Lower leg skin (tissue), 3 donors: Measurements from ENCODE around the gene IL12RB2.

Experiments used
- POLR2A ChIP-seq, 2 donors: fragments of 450-650 bp; IDR thresholded peaks; one replicate each; pipeline ENCODE4 v1.6.1; 2016 to 2017; ENCODE audit warnings: antibody characterized with exemption in 2 of 2, mild to moderate bottlenecking in 1 of 2, moderate library complexity in 1 of 2
- TF ChIP-seq, protein P1 (sequence below), 3 donors: fragments of 450-650 bp; IDR thresholded peaks; one replicate each; pipeline ENCODE4 v1.5.1; 2016; ENCODE audit warnings: antibody characterized with exemption in 3 of 3, mild to moderate bottlenecking in 3 of 3, moderate library complexity in 2 of 3

DNA sequence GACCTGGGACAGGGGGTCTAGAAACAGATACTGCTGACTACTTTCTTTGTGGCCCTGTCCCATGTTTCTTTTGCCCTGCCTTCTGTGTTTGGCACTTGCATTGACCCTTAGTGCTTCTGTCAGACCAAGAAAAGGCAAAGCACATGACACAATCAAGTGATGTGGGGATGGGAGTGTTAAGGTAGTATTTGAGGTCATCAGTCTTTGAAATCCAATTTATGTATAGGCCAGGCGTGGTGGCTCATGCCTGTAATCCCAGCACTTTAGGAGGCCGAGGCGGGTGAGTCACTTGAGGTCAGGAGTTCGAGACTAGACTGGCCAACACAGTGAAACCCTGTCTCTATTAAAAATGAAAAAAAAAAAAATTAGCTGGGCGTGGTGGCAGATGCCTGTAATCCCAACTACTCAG lies 96.5 kb downstream of the IL12RB2 start:
- TF ChIP-seq, protein P1, sequence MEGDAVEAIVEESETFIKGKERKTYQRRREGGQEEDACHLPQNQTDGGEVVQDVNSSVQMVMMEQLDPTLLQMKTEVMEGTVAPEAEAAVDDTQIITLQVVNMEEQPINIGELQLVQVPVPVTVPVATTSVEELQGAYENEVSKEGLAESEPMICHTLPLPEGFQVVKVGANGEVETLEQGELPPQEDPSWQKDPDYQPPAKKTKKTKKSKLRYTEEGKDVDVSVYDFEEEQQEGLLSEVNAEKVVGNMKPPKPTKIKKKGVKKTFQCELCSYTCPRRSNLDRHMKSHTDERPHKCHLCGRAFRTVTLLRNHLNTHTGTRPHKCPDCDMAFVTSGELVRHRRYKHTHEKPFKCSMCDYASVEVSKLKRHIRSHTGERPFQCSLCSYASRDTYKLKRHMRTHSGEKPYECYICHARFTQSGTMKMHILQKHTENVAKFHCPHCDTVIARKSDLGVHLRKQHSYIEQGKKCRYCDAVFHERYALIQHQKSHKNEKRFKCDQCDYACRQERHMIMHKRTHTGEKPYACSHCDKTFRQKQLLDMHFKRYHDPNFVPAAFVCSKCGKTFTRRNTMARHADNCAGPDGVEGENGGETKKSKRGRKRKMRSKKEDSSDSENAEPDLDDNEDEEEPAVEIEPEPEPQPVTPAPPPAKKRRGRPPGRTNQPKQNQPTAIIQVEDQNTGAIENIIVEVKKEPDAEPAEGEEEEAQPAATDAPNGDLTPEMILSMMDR (IDR thresholded peaks at IDR 0.05), result no peak
- no peak for TF ChIP-seq POLR2A (IDR thresholded peaks at IDR 0.05)
